ENCODE results near the gene BNIP5.
"Not testable (repeated sequence)": the region's sequence is repeated elsewhere in the genome, so short reads cannot be mapped to it uniquely, and the experiment has no call there.

GRCh38 chr6:36338223-36338622 is 1.5 kb upstream of the BNIP5 start:
- TF ChIP-seq POLR2A, CTCF (IDR thresholded peaks at IDR 0.05): not testable (repeated sequence)

Measured in right lobe of liver (tissue), 4 donors.